Mucosa of gallbladder (tissue), 1 donor: ENCODE data around the gene DPAGT1. TPM values are rescaled to one million over a fixed set of nuclear protein-coding genes. Genes with fewer than 3 reads are reported as not detected.
"Not testable (repeated sequence)": the region's sequence is repeated elsewhere in the genome, so short reads cannot be mapped to it uniquely, and the experiment has no call there.

Experiments used
- DNase-seq: peaks from one replicate; pipeline ENCODE4 v3.0.0-alpha.2; 2020; ENCODE audit warnings: low spot score
- total RNA-seq: library from RNA; stranded (reverse); gene quantifications from one replicate; pipeline ENCODE4 v1.2.1, GENCODE V29; 2021
- donor health status: DM: no; HTN: no; CAD: no.

Gene DPAGT1
- total RNA-seq, 1 donor from 2014 or later: 65.9 TPM

DNA sequence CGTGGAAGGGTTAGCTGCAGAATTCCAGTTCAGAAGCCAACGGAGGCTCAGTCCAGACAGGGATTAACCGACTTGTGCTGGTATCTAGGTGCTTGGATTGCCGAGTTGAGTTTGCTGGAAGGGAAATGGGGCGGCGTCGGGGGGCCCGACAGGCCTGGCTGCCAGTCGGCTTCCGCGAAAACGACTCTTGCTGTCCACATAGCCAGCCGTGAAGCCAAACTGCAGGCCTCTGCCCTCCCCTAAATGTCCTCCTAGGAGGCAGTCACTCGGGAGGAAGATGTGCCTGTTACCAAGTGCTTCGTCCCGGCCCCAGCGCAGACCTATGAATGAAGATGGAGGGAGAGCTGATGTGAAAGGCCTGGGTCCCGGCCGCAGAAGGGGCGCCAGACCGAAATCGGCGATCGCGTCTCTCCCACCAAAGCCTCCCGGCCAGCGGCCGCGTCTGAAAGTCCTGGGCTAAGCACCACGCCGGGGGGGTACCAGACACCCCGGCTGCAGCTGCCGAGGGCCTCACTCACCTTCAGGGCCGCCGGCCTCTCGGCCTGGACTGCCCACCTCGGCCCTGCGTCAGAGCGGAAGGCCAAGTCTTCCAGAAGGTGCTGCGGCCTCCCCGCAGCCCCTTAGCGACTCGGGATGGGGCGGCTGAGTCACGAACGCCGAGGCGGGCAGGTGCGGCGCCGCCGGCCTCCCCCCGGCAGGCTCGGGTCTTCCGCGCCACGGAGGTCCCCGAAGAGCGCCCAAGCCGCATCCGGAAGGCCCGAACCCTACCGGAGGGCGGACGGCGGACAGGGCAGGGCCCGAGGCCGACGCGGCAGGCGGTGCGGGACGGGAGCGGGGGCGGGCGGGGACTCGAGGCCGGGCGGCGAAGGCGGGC is 7.5 kb downstream of the DPAGT1 start:
- no peak for DNase-seq

DNA sequence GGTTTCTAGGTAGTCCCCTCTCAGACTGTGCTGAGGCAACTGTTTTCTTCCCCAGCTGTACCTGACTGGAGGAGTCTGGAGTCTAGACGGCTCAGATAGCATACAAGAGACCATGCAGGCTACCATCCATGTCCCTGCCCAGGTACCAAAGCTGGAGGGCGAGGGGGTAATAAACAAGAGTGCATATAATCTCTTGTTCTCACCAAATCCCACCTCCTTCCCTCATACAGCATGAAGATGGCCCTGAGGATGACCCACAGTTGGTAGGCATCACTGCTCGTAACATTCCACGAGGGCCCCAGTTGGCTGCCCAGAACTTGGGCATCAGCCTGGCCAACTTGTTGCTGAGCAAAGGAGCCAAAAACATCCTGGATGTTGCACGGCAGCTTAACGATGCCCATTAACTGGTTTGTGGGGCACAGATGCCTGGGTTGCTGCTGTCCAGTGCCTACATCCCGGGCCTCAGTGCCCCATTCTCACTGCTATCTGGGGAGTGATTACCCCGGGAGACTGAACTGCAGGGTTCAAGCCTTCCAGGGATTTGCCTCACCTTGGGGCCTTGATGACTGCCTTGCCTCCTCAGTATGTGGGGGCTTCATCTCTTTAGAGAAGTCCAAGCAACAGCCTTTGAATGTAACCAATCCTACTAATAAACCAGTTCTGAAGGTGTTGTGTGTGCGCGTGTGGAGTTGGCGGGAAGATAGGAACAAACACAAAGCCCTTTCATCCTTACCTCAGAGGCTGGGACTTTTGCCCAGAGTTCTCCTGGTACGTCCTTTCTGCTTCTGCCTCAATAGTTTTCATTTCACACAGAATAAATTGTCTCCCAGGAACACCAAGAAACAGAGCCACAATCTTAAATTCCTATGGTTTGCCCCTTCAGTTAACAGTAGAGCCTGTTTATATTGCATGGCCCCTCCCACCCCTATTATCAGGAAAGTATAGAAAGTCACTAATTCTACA is 8.5 kb downstream of the DPAGT1 start:
- DNase-seq: no peak

DNA sequence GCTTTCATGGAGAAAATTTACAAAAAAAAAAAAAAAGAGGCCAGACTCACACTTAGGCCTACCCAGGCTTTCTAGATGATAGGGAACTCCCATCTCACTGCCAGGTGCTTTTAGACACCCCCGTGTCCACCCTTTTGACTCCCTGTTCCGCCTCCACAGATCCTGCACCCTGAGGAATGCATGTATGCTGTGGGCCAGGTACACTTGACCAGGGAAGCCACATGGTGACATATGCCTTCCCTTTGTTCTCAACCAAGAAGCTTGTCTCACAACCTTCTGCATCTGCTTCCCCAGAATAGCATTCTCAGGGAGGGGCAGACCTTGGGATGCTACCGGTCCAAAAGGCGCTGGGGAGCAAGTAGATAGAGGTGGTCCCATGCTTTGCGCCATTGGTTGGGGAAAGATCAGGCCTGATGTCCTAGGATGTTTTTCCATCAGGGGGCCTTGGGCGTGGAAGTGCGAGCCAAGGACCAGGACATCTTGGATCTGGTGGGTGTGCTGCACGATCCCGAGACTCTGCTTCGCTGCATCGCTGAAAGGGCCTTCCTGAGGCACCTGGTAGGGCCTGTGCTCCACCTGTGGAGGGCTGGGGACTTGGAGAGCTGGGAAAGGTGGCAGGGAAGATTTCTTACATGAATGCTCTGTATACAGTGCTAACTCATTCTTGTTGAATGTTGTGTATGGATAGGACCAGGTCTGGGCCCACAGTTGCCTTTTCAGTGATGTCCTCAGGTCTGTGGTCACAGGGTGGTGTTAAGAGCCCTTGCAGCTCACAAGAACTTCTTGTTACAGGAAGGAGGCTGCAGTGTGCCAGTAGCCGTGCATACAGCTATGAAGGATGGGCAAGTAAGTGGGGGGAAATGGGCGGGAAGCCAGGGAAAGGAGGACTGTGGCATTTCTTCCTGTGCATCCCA is 9.4 kb downstream of the DPAGT1 start:
- DNase-seq: no peak

DNA sequence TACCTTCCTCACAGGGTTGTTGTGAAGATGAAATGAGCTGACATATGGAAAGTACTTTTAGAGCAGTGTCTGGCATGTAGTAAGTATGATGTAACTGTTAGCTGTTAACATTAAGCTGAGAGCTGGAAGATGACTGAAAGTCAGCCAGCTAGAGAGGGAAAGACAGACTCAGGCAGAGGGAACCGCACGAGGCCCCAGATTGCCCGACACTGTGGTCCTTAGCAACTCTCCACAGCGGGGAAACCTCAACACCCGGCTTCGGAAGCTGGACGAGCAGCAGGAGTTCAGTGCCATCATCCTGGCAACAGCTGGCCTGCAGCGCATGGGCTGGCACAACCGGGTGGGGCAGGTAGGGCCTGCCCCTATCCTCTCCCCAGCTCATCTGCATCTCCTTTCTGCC is 10.5 kb downstream of the DPAGT1 start:
- DNase-seq: no peak

DNA sequence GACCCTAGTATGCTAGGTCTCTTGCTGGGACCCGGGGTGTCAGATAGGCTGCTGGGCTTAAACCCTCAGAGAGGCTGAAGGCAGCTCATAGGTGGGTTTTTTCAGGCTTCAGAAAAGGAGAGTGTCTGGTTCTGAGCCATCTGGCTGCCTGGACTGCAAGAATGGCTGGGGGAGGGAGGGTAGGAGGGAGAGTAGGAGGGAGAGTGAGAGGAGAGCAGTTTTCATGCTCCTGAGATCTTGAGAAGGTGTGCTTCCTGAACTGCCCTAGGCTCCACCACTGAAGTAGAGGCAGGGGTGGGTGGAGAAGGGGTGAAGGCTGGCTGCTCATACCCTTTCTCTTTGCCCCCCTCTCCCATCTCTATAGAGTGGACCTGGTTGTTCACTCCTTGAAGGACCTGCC is 12.3 kb downstream of the DPAGT1 start:
- DNase-seq: no peak

DNA sequence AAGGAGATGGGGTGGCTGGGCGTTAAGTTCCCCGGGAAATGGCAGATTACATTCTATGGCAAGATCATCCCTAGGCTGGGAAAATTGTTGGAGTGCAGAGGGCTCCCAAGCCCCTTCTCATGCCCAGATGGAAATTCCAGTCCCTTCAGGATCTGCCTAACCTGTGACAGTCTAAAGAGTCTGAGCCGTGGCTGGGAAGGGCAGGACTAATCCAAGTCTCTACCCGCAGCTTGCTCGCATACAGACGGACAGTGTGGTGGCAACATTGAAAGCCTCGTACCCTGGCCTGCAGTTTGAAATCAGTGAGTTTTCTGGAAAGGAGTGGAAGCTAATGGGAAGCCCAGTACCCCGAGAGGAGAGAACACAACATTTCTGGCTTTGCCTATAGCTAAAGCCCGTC is 13.2 kb downstream of the DPAGT1 start:
- DNase-seq: no peak

DNA sequence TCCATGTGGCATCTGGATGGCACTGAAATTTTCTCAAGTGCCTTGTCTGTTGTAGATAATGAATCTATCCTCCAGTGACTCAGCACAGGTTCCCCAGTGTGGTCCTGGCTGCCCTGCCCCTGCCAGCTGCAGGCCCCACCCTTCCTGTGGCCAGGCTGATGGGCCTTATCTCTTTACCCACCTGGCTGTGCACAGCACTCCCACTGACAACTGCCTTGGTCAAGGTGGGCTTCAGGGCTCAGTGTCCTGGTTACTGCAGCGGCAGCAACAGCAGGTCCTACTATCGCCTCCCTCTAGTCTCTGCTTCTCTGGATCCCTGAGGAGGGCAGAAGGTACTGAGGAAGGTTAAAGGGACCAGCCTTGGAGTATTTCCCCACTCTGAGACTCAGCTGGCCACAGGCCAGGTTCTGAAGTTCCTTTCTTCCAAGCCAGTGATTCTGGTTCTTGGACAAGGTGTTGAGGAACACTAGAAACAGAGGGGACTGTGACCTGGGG is 13.9 kb downstream of the DPAGT1 start:
- DNase-seq: no peak

DNA sequence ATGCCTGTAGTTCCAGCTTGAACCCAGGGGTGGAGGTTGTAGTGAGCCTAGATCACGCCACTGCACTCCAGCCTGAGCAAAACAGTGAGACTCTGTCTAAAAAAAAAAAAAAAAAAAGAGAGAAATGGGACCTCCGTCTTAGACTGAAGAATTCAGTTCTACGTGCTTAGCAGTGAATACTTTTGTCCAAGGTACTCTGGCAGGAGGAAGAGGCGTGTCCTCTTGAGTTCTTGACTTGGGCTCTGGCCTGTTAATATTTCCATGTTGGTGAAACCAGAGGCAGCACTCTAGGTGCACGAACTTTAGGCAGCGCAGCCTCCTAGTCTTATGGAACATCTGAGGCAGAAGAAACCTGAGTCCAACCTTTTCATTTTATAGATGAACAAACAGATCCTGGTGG is 14.5 kb downstream of the DPAGT1 start:
- DNase-seq: no peak

DNA sequence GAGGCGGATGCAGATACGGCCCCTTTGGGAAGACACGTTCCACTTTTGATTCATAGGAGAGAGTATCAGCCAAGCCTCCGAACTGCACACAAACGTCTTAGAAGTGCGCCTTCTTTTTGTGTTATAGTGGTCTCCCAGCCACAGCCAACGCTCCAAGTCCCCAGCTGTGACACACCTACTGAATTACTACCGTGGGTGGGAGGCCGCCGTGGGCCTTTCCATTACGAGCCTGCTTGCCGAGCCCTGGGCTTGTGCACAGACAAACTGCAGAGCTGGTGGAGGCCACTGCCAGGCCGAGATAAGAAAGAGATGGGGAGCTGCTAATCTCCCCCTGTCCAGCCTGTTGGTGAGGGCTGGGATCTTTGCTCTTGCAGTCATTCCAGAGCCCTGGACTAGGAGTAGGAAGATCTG is 16.2 kb downstream of the DPAGT1 start:
- DNase-seq: no peak

DNA sequence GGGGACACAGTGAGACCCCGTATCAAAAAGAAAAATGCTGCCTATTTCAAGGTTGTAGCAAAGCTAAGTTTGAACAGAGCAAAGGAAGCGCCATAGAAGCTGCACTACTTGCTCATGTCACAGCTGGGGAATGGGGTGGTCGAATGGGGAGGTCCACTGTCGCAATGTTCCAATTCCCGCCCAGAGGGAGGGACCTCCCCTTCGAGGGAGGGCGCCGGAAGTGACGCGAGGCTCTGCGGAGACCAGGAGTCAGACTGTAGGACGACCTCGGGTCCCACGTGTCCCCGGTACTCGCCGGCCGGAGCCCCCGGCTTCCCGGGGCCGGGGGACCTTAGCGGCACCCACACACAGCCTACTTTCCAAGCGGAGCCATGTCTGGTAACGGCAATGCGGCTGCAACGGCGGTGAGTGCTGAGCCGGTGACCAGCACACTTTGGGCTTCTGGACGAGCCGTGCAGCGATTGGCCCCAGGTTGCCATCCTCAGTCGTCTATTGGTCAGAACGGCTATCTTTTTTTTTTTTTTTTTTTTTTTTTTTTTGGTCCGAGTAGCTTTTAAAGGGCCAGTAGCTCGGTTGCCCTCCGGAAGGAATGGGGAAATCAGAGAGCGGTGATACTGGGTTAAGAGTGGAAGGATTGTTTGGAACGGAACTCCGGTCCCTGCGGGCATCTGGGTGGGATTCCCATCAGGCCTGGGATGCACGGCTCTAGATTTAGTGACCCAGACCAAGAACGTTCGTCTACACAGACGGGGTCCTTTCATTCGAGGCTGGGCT is 16.8 kb downstream of the DPAGT1 start, which contains the start of gene HMBS:
Gene HMBS (plus strand): TSS at position 219 of the 774 bp plus-strand sequence. CDS start 153 bp downstream, at position 372.
- DNase-seq: peak; percentile 92

DNA sequence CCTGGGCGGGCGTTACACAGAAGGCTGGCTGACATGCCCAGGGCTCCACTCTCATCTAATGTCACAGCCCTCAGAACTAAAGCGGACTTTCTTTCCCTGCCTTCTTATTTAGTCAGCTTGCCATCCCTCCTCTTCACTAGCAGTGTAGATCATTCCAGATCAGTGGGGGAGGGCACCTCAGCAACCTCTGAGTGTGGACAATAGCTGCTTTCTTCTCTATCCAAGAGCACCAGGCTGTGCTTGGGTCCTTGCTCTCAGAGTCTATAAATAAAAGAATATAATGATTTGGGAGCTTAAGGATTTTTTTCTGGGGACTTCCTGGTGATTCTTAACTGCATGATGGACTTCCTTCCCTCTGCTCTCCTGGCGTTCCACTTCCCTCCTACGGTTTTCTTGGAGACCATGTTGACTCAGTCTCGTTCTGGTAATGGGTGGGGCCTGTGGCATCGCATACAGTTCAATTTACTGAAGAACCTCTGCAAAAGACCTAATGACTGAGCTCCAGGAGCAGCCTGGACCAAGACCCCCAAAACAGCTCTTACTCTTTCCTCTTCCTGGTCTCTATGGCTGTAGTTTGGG is 19.9 kb downstream of the DPAGT1 start:
- DNase-seq: no peak

DNA sequence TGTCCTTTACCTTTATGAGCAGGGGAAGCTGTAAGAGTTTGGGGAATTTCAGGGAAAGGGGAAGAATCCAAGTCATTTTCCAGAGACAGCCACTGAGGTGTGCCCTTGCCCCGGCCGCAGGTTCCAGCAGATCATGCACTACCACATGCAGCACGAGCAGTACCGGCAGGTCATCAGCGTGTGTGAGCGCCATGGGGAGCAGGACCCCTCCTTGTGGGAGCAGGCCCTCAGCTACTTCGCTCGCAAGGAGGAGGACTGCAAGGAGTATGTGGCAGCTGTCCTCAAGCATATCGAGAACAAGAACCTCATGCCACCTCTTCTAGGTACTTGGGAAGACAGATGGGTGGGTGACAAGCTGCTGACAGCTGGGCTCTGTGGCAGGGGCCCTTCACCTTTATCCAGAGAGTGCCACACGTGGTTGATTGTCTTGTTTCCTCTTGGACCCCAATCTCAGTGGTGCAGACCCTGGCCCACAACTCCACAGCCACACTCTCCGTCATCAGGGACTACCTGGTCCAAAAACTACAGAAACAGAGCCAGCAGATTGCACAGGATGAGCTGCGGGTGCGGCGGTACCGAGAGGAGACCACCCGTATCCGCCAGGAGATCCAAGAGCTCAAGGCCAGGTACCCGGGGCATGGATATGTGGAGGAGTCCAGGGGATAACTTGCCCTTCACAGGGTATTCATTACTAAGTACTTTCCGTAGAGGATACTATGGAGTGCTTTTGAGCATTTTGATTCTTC is 22.8 kb downstream of the DPAGT1 start:
- no peak for DNase-seq

DNA sequence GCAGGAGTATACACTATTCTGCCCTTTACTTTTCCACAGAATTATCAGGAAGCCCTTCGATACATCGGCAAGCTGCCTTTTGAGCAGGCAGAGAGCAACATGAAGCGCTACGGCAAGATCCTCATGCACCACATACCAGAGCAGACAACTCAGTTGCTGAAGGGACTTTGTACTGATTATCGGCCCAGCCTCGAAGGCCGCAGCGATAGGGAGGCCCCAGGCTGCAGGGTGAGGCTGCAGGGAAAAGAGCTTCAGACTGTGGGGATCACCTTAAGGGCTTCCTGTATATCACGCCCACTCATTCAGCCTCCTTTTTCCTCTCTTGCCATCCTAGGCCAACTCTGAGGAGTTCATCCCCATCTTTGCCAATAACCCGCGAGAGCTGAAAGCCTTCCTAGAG is 23.8 kb downstream of the DPAGT1 start:
- DNase-seq: no peak

DNA sequence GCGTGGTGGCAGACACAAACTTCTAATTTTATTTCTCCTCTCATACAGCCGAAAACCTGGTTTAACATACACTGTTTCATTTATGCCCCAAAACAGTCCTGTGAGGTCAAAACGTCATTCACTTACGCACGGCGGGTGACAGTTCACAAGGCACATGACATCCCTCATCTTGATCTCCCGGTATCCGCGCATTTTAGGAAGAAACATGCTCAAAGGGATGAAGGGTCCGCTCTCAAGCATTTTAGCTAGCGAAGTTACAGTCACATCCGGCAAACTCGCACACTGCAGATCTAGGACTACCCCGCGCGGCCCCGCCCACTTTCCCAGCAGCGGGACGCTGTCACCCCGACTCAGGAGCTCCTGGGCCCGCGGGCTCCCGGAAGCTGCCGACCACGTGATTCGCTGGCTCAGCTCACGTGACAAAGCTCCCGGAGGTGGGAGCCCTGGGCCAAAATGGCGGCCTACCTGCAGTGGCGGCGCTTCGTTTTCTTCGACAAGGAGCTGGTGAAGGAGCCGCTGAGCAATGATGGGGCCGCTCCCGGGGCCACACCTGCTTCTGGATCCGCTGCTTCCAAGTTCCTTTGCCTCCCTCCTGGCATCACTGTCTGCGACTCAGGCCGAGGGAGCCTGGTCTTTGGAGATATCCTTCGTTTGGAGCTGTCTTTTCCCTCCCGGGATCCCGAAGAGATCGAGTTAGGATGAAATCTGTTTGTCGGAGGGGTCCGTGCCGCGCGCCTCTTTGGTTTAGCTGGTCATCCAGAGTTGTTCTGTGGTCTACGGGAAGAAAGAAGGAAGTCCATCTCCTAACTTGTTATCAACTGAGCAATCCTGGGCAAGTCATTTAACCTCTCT is 34.1 kb downstream of the DPAGT1 start, which contains the start of gene VPS11:
Gene VPS11 (plus strand): TSS at position 448 of the 852 bp plus-strand sequence. CDS start 6 bp downstream, at position 454.
- DNase-seq: peak; percentile 98

DNA sequence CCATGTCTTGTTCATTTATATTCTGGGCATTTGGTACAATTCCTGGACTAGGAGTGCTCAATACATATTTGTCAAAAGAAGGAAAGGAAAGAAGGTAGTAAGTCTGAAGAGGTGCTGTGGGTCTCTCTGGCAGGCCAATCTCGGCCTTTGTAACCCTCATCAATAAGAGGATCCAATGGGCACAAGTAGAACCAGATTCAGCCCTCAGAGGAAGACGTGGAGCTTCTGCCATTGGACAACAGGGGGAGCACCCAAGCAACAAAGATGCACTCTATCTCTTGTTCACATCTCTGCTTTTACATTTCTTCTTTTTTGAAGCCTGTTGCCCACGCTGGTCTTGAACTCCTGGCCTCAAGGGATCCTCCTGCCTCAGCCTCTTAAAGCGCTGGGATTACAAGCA is 36.3 kb downstream of the DPAGT1 start:
- DNase-seq: no peak

DNA sequence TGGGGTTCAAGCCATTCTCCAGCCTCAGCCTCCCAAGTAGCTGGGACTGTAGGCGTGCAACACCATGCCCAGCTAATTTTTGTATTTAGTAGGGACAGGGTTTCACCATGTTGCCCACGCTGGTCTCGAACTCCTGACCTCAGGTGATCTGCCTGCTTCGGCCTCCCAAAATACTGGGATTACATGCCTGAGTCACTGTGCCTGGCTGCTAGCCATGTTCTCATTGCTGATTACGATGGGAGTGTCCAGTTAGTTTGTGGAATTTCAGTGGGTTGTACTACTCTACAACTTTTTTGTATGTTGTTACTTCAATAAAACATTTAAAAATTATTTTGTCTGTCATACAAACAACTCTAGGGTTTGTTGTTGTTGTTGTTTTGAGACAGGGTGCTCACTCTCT is 38.9 kb downstream of the DPAGT1 start:
- no peak for DNase-seq

DNA sequence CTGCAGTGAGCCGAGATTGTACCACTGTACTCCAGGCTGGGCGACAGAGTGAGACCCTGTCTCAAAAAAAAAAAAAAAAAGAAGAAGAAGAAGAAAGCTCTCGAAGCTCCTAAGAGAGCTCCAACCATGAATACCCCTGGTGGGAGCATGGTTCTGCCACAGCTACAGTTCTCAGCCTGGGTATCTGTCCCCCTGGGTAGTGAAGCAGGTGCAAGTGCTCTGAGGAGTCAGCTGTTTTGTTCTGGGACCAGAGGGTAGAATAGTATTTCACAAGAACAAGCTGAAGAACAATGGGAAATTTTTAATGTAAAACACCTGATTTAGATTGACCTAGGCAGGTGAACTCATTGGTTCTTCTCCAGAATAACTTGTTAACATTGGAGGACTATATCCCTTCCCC is 40.4 kb downstream of the DPAGT1 start:
- no peak for DNase-seq

DNA sequence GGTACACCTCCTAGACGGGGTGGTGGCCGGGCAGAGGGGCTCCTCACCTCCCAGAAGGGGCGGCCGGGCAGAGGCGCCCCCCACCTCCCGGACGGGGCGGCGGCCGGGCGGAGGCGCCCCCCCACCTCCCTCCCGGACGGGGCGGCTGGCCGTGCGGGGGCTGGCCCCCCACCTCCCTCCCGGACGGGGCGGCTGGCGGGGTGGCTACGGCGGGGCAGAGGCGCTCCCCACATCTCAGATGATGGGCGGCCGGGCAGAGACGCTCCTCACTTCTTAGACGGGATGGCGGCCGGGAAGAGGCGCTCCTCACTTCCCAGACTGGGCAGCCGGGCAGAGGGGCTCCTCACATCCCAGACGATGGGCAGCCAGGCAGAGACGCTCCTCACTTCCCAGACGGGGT is 42.5 kb downstream of the DPAGT1 start:
- DNase-seq: not testable (repeated sequence)
